Measurements from ENCODE around the gene CTSW.
"Not testable (repeated sequence)": the region's sequence is repeated elsewhere in the genome, so short reads cannot be mapped to it uniquely, and the experiment has no call there.

Gene CTSW

GRCh38 chr11:65879617-65880016 is at the start of gene CTSW:
TSS of gene CTSW (plus strand) at chr11:65879837. CDS start at chr11:65879855, 18 bp downstream.
- no peak for DNase-seq

- not testable (repeated sequence) for DNase-seq
Observed at GRCh38 chr11:65832231-65832630, 47.4 kb upstream of the CTSW start.

GRCh38 chr11:65833297-65834030 is 46.2 kb upstream of the CTSW start, which contains the start of gene SNX32:
TSS of gene SNX32 (plus strand) at chr11:65833963. CDS start at chr11:65834066, 103 bp downstream.
- peak; percentile 58 to 98 (median 91) for DNase-seq

- no peak for DNase-seq
Observed at GRCh38 chr11:65834202-65834601, 45.4 kb upstream of the CTSW start.

- no peak for DNase-seq
Observed at GRCh38 chr11:65842144-65842543, 37.5 kb upstream of the CTSW start.

- DNase-seq, result no peak
Observed at GRCh38 chr11:65843811-65844210, 35.8 kb upstream of the CTSW start.

- DNase-seq, result no peak
Observed at GRCh38 chr11:65844231-65844872, 35.3 kb upstream of the CTSW start.

- DNase-seq, result no peak
Observed at GRCh38 chr11:65847746-65848145, 31.9 kb upstream of the CTSW start.

GRCh38 chr11:65848693-65849092 is 30.9 kb upstream of the CTSW start:
- DNase-seq, result peak in 1 of 56 donors; percentile 20

- DNase-seq, result no peak
Observed at GRCh38 chr11:65849366-65849765, 30.3 kb upstream of the CTSW start.

GRCh38 chr11:65849771-65850216 is 29.8 kb upstream of the CTSW start:
- DNase-seq, result no peak

- no peak for DNase-seq
Observed at GRCh38 chr11:65850217-65851082, 29.2 kb upstream of the CTSW start.

- DNase-seq, result no peak
Observed at GRCh38 chr11:65851083-65851579, 28.5 kb upstream of the CTSW start.

GRCh38 chr11:65851811-65852507 is 27.7 kb upstream of the CTSW start:
- DNase-seq, result no peak

- no peak for DNase-seq
Observed at GRCh38 chr11:65852508-65853245, 27.0 kb upstream of the CTSW start.

GRCh38 chr11:65853246-65853979 is 26.2 kb upstream of the CTSW start:
- no peak for DNase-seq

- no peak for DNase-seq
Observed at GRCh38 chr11:65854161-65854592, 25.5 kb upstream of the CTSW start.

- DNase-seq, result no peak
Observed at GRCh38 chr11:65854852-65855837, 24.5 kb upstream of the CTSW start.

All from amygdala (tissue), 56 donors.